ENCODE measurements around the gene BSND. TPM values are rescaled to one million over a fixed set of nuclear protein-coding genes. Genes with fewer than 3 reads are reported as not detected.
A peak's percentile ranks its signal among the peaks of the same experiment; 100 is the strongest.
"Not testable (repeated sequence)": the region's sequence is repeated elsewhere in the genome, so short reads cannot be mapped to it uniquely, and the experiment has no call there.

BSND gene
- total RNA-seq, 1 donor from 2014 or later: not detected

GRCh38 chr1:55015123-55015522 lies 16.4 kb downstream of the BSND start:
- DNase-seq (ENCODE audit: low spot score): no peak
- peaks cover 2% of the 10 kb centered on the region for H3K27me3 Mint-ChIP-seq (ENCODE audit: unreplicated experiment)
- no peak for TF ChIP-seq CTCF (IDR thresholded peaks at IDR 0.05; ENCODE audit: unreplicated experiment)
- no peaks in the 10 kb centered on the region for H3K36me3 Mint-ChIP-seq (ENCODE audit: low read depth, unreplicated experiment)
- no peaks in the 10 kb centered on the region for H3K9me3 Mint-ChIP-seq (ENCODE audit: unreplicated experiment)
- H3K4me3 Mint-ChIP-seq (ENCODE audit: unreplicated experiment): no peak overlapping the region
- H3K4me1 Mint-ChIP-seq (ENCODE audit: unreplicated experiment): no peaks in the 10 kb centered on the region
- H3K27ac Mint-ChIP-seq (ENCODE audit: unreplicated experiment): no peak overlapping the region

GRCh38 chr1:55015731-55016620 lies 17.2 kb downstream of the BSND start:
- Mint-ChIP-seq H3K4me1 (ENCODE audit: unreplicated experiment) (no peaks in the 10 kb centered on the region), H3K36me3 (ENCODE audit: low read depth, unreplicated experiment) (no peaks in the 10 kb centered on the region), H3K27ac (ENCODE audit: unreplicated experiment) (no peak overlapping the region), H3K27me3 (ENCODE audit: unreplicated experiment) (peaks cover 4% of the 10 kb centered on the region), H3K9me3 (ENCODE audit: unreplicated experiment) (no peaks in the 10 kb centered on the region), H3K4me3 (ENCODE audit: unreplicated experiment) (no peak overlapping the region)
- no peak for DNase-seq (ENCODE audit: low spot score)
- no peak for TF ChIP-seq CTCF (IDR thresholded peaks at IDR 0.05; ENCODE audit: unreplicated experiment)

- no peak overlapping the region for H3K4me3 Mint-ChIP-seq (ENCODE audit: unreplicated experiment)
- no peak for TF ChIP-seq CTCF (IDR thresholded peaks at IDR 0.05; ENCODE audit: unreplicated experiment)
- no peaks in the 10 kb centered on the region for H3K36me3 Mint-ChIP-seq (ENCODE audit: low read depth, unreplicated experiment)
- peaks cover 5% of the 10 kb centered on the region for H3K27me3 Mint-ChIP-seq (ENCODE audit: unreplicated experiment)
- DNase-seq (ENCODE audit: low spot score): no peak
- no peak overlapping the region for H3K27ac Mint-ChIP-seq (ENCODE audit: unreplicated experiment)
- H3K9me3 Mint-ChIP-seq (ENCODE audit: unreplicated experiment): no peaks in the 10 kb centered on the region
- H3K4me1 Mint-ChIP-seq (ENCODE audit: unreplicated experiment): peaks cover 4% of the 10 kb centered on the region
These were observed 19.7 kb downstream of the BSND start for GRCh38 chr1:55018395-55018794.

- Mint-ChIP-seq H3K36me3 (ENCODE audit: low read depth, unreplicated experiment) (no peaks in the 10 kb centered on the region), H3K4me3 (ENCODE audit: unreplicated experiment) (no peak overlapping the region), H3K27ac (ENCODE audit: unreplicated experiment) (no peak overlapping the region), H3K27me3 (ENCODE audit: unreplicated experiment) (peaks cover 3% of the 10 kb centered on the region), H3K9me3 (ENCODE audit: unreplicated experiment) (no peaks in the 10 kb centered on the region), H3K4me1 (ENCODE audit: unreplicated experiment) (peaks cover 4% of the 10 kb centered on the region)
- TF ChIP-seq CTCF (IDR thresholded peaks at IDR 0.05; ENCODE audit: unreplicated experiment): peak; percentile 90
- DNase-seq (ENCODE audit: low spot score): peak; percentile 93
These were observed 23.3 kb downstream of the BSND start for GRCh38 chr1:55021942-55022546.

GRCh38 chr1:55024163-55024562 lies 25.4 kb downstream of the BSND start:
- H3K9me3 Mint-ChIP-seq (ENCODE audit: unreplicated experiment); DNase-seq (ENCODE audit: low spot score); H3K4me1 Mint-ChIP-seq (ENCODE audit: unreplicated experiment); H3K27ac Mint-ChIP-seq (ENCODE audit: unreplicated experiment); H3K27me3 Mint-ChIP-seq (ENCODE audit: unreplicated experiment); H3K4me3 Mint-ChIP-seq (ENCODE audit: unreplicated experiment); H3K36me3 Mint-ChIP-seq (ENCODE audit: low read depth, unreplicated experiment): not testable (repeated sequence)

- H3K4me3 Mint-ChIP-seq (ENCODE audit: unreplicated experiment); DNase-seq (ENCODE audit: low spot score); H3K36me3 Mint-ChIP-seq (ENCODE audit: low read depth, unreplicated experiment); H3K27ac Mint-ChIP-seq (ENCODE audit: unreplicated experiment); H3K4me1 Mint-ChIP-seq (ENCODE audit: unreplicated experiment); H3K9me3 Mint-ChIP-seq (ENCODE audit: unreplicated experiment); H3K27me3 Mint-ChIP-seq (ENCODE audit: unreplicated experiment): not testable (repeated sequence)
These were observed 27.9 kb downstream of the BSND start for GRCh38 chr1:55026682-55027081.

GRCh38 chr1:55031098-55031497 lies 32.4 kb downstream of the BSND start:
- not testable (repeated sequence) for H3K27ac Mint-ChIP-seq (ENCODE audit: unreplicated experiment); H3K4me3 Mint-ChIP-seq (ENCODE audit: unreplicated experiment); H3K9me3 Mint-ChIP-seq (ENCODE audit: unreplicated experiment); DNase-seq (ENCODE audit: low spot score); H3K36me3 Mint-ChIP-seq (ENCODE audit: low read depth, unreplicated experiment); H3K4me1 Mint-ChIP-seq (ENCODE audit: unreplicated experiment); H3K27me3 Mint-ChIP-seq (ENCODE audit: unreplicated experiment)
